Endothelial cell of umbilical vein (primary cell): ENCODE results near the gene ASS1. TPM values are rescaled to one million over a fixed set of nuclear protein-coding genes. Genes with fewer than 3 reads are reported as not detected.

Source experiments
- BruUV-seq: library from RNA; stranded (reverse); fragments of 400-500 nt; replicated peaks from 2 replicates; lab custom pipeline; 2021; lab: Mats Ljungman, UMichigan
- CTCF ChIA-PET: fragments of 300-600, 350-600 bp; sonication (Branson Sonifier 250); formaldehyde crosslinking; loops from one replicate; lab custom pipeline; 2021; ENCODE audit warnings: antibody characterized with exemption, inconsistent platforms; lab: Charles Lee
- POLR2A ChIA-PET: fragments of 300-600, 350-600 bp; sonication (Branson Sonifier 250); formaldehyde crosslinking; loops from one replicate; lab custom pipeline; 2021; ENCODE audit warnings: antibody characterized with exemption, inconsistent platforms; lab: Charles Lee
- DNase-seq: peaks from one replicate; pipeline ENCODE4 v3.0.0-alpha.2; 2011; ENCODE audit warnings: low read depth, low spot score
- FAIRE-seq: peaks from 2 replicates; lab custom pipeline; 2011; peaks lifted over from hg19 to GRCh38; lab: Jason Lieb, UNC
- H2AFZ ChIP-seq: 2 replicates; pipeline ENCODE4 v1.6.0; 2012; ENCODE audit warnings: low read depth, low read length, control low read depth, inconsistent platforms
- H3K27ac ChIP-seq: 2 replicates; pipeline ENCODE4 v1.5.1; 2011; ENCODE audit warnings: low read depth, mild to moderate bottlenecking, control low read depth, low read length, moderate library complexity; ENCODE audit not compliant: insufficient read depth
- H3K27me3 ChIP-seq, 2 experiments: 2 replicates each; pipeline versions ENCODE4 v1.6.0 to v1.6.1; 2011; ENCODE audit warnings: low read length in 2 of 2, mixed read lengths in 1 of 2; ENCODE audit not compliant: control insufficient read depth in 2 of 2, insufficient read depth in 2 of 2
- H3K36me3 ChIP-seq, 2 experiments: 2 replicates in 1 of 2; 3 replicates in 1 of 2; pipeline ENCODE4 v1.5.1; 2011; ENCODE audit warnings: low read length in 2 of 2, mild to moderate bottlenecking in 1 of 2, moderate library complexity in 1 of 2; ENCODE audit not compliant: control insufficient read depth in 2 of 2, insufficient read depth in 2 of 2; ENCODE audit errors: extremely low read depth in 1 of 2
- H3K4me1 ChIP-seq: 3 replicates; pipeline ENCODE4 v1.5.1; 2011; ENCODE audit warnings: mild to moderate bottlenecking, low read length; ENCODE audit not compliant: control insufficient read depth, insufficient read depth; ENCODE audit errors: extremely low read depth
- H3K4me2 ChIP-seq: 2 replicates; pipeline ENCODE4 v1.6.1; 2011; ENCODE audit warnings: low read length, control low read depth, mixed read lengths; ENCODE audit not compliant: insufficient read depth
- H3K4me3 ChIP-seq, 3 experiments: fragments of 200-600 bp in 1 of 3; sonication (generic), shearing (Covaris generic) in 1 of 3; replicated peaks in 1 of 3; 2 replicates each; pipeline ENCODE4 v1.5.1; 2011 to 2016; ENCODE audit warnings: control low read depth in 3 of 3, low read length in 3 of 3, mild to moderate bottlenecking in 2 of 3, inconsistent platforms in 1 of 3, low read depth in 1 of 3, moderate library complexity in 1 of 3; ENCODE audit not compliant: insufficient read depth in 1 of 3
- H3K79me2 ChIP-seq: 2 replicates; pipeline ENCODE4 v1.6.0; 2012; ENCODE audit warnings: low read length, inconsistent platforms; ENCODE audit not compliant: control insufficient read depth, insufficient read depth
- H3K9ac ChIP-seq: replicated peaks from 2 replicates; pipeline ENCODE3; 2011; ENCODE audit warnings: low read length, control low read depth; ENCODE audit not compliant: insufficient read depth; ENCODE audit errors: extremely low read depth
- H3K9me1 ChIP-seq: replicated peaks from 3 replicates; pipeline ENCODE4 v1.6.0; 2011; ENCODE audit warnings: mild to moderate bottlenecking, low read length; ENCODE audit not compliant: control insufficient read depth, insufficient read depth; ENCODE audit errors: extremely low read depth
- H3K9me3 ChIP-seq: replicated peaks from 2 replicates; pipeline ENCODE4 v1.5.1; 2012; ENCODE audit warnings: low read length, inconsistent platforms; ENCODE audit not compliant: control insufficient read depth, insufficient read depth
- H4K20me1 ChIP-seq: replicated peaks from 2 replicates; pipeline ENCODE3; 2011; ENCODE audit warnings: mild to moderate bottlenecking, low read length; ENCODE audit not compliant: control insufficient read depth, insufficient read depth; ENCODE audit errors: extremely low read depth
- CTCF ChIP-seq, 2 donors: IDR thresholded peaks; 1 replicate in 1 of 2; 2 replicates in 1 of 2; pipeline ENCODE4 v1.5.1; 2011; ENCODE audit warnings: low read length in 2 of 2, mild to moderate bottlenecking in 2 of 2, moderate library complexity in 2 of 2, control low read depth in 1 of 2, inconsistent platforms in 1 of 2, low read depth in 1 of 2; ENCODE audit not compliant: insufficient read depth in 1 of 2; ENCODE audit errors: extremely low read depth in 1 of 2
- EZH2 ChIP-seq: IDR thresholded peaks from 2 replicates; pipeline ENCODE4 v1.6.1; 2012; ENCODE audit warnings: borderline replicate concordance, low read depth, mild to moderate bottlenecking, moderate library complexity, low read length, inconsistent platforms; ENCODE audit not compliant: severe bottlenecking
- FOS ChIP-seq: IDR thresholded peaks from 2 replicates; pipeline ENCODE4 v1.6.1; 2011; ENCODE audit warnings: mild to moderate bottlenecking, low read length, moderate library complexity, borderline replicate concordance; ENCODE audit not compliant: insufficient read depth
- GATA2 ChIP-seq: IDR thresholded peaks from 2 replicates; pipeline ENCODE4 v1.7.0; 2011; ENCODE audit warnings: low read depth, mild to moderate bottlenecking, moderate library complexity, mixed read lengths, low read length; ENCODE audit not compliant: insufficient read length, insufficient read depth
- JUN ChIP-seq: IDR thresholded peaks from 2 replicates; pipeline ENCODE4 v1.6.1; 2011; ENCODE audit warnings: borderline replicate concordance, low read depth; ENCODE audit not compliant: insufficient read length, insufficient read depth
- MAX ChIP-seq: IDR thresholded peaks from 2 replicates; pipeline ENCODE4 v1.6.1; 2011; ENCODE audit not compliant: insufficient read depth, insufficient read length
- MYC ChIP-seq: IDR thresholded peaks from one replicate; pipeline ENCODE4 v1.6.1; 2011; ENCODE audit warnings: mild to moderate bottlenecking, low read depth, low read length
- POLR2A ChIP-seq: IDR thresholded peaks from 2 replicates; pipeline ENCODE4 v1.6.1; 2012; ENCODE audit warnings: low read depth, mild to moderate bottlenecking, control low read depth, low read length
- POLR2AphosphoS5 ChIP-seq: IDR thresholded peaks from 2 replicates; pipeline ENCODE4 v1.6.1; 2012; ENCODE audit warnings: low read depth, mild to moderate bottlenecking, control low read depth, low read length, moderate library complexity; ENCODE audit not compliant: insufficient read depth
- dilution Hi-C: fragments of 300-500 bp; cut with MboI; formaldehyde crosslinking; loops from one replicate; pipeline ENCODE4 v1.15.0; 2019; ENCODE audit warnings: low sequenced_read_pairs; ENCODE audit not compliant: extremely low pct_ligation_motif_present
- intact Hi-C: fragments of 100-400 bp; cut with micrococcal nuclease; formaldehyde crosslinking; loops from one replicate; pipeline ENCODE4 v1.10.0; 2022
- polyA plus RNA-seq, 4 experiments: library from polyadenylated mRNA; depleted of rRNA in 3 of 4; stranded (reverse) in 3 of 4; unstranded in 1 of 4; fragments of >200 nt; gene quantifications; 2 replicates each; pipeline versions ENCODE4 v1.2.1 to v1.2.3, GENCODE V29; 2011 to 2012; ENCODE audit warnings: missing spikeins in 1 of 4
- total RNA-seq: library from RNA; stranded (reverse); gene quantifications from 2 replicates; pipeline ENCODE4 v1.2.3, GENCODE V29; 2021

The ASS1 gene
- total and polyA plus RNA-seq, 2 donors (not counting 3 experiments of a cell fraction or from before 2014, with no cell fraction given): 3.6 to 12.4 TPM

- ChIA-PET POLR2A (no interaction called here), CTCF (interaction anchor here (0.7 to 10.3 kb wide), 3 partner anchors 160 to 226 kb away, joined by 3 to 163 read pairs (median 17); no protein-coding TSS in a partner anchor)
- no TSS peak for BruUV-seq
- H3K4me1 ChIP-seq: peaks cover 10% of the 10 kb centered on the region
- H3K79me2 ChIP-seq: no peaks in the 10 kb centered on the region
- H3K4me3 ChIP-seq: no peak overlapping the region
- no peak for TF ChIP-seq FOS
- H3K9ac ChIP-seq: no peak overlapping the region
- H3K4me2 ChIP-seq: no peak overlapping the region
- no peaks in the 10 kb centered on the region for H4K20me1 ChIP-seq
- H3K27ac ChIP-seq: no peak overlapping the region
- intact Hi-C loops: no loop called here
- H3K9me3 ChIP-seq: no peaks in the 10 kb centered on the region
- no peaks in the 10 kb centered on the region for H3K36me3 ChIP-seq
- DNase-seq (no peak), FAIRE-seq (no peak)
- no peaks in the 10 kb centered on the region for H3K27me3 ChIP-seq
- H3K9me1 ChIP-seq: no peaks in the 10 kb centered on the region
- dilution Hi-C loops: no loop called here
- H2AFZ ChIP-seq: no peak overlapping the region
Measured at GRCh38 chr9:130458027-130458803, 13.5 kb downstream of the ASS1 start.

- Histone ChIP-seq H3K79me2 (no peaks in the 10 kb centered on the region), H3K9ac (no peak overlapping the region), H2AFZ (no peak overlapping the region), H3K4me1 (peaks cover 5% of the 10 kb centered on the region), H4K20me1 (no peaks in the 10 kb centered on the region), H3K27ac (no peak overlapping the region), H3K4me2 (no peak overlapping the region), H3K4me3 (no peak overlapping the region), H3K9me1 (no peaks in the 10 kb centered on the region), H3K36me3 (no peaks in the 10 kb centered on the region), H3K27me3 (no peaks in the 10 kb centered on the region), H3K9me3 (no peaks in the 10 kb centered on the region)
- dilution Hi-C loops: no loop called here
- ChIA-PET POLR2A (no interaction called here), CTCF (interaction anchor here (3.1 to 10.3 kb wide), 2 partner anchors 223 to 225 kb away, joined by 17 to 163 read pairs; no protein-coding TSS in a partner anchor)
- DNase-seq: no peak
- no peak for FAIRE-seq
- TF ChIP-seq POLR2A: no peak
- no peak for TF ChIP-seq EZH2
- no peak for TF ChIP-seq FOS
- TF ChIP-seq JUN: no peak
- no peak for TF ChIP-seq GATA2
- TF ChIP-seq CTCF (IDR thresholded peaks at IDR 0.05; ENCODE audit: extremely low read depth in 1 of 2, insufficient read depth in 1 of 2, low read depth in 1 of 2, low read length in 2 of 2): no peak
- no peak for TF ChIP-seq MYC
- no peak for TF ChIP-seq MAX
- TF ChIP-seq POLR2AphosphoS5: no peak
- intact Hi-C loops: no loop called here
- no TSS peak for BruUV-seq
Measured at GRCh38 chr9:130458804-130459067, 14.0 kb downstream of the ASS1 start.
